Measurements from ENCODE around the gene ASXL1. TPM values are rescaled to one million over a fixed set of nuclear protein-coding genes. Genes with fewer than 3 reads are reported as not detected.

Gene ASXL1
- polyA plus RNA-seq, 1 of the 3 experiments (the other 2 are of a cell fraction), result 36.6 TPM

GRCh38 chr20:32336918-32337347, 21.2 kb upstream of the ASXL1 start:
- peaks cover 2 to 11% of the 10 kb centered on the region in 2 experiments; a peak in 2 of 4 replicates for H3K4me1 ChIP-seq (ENCODE audit: control insufficient read depth in 1 of 2, insufficient read depth in 2 of 2, low read depth in 1 of 2, low read length in 1 of 2)
- H3F3A ChIP-seq (replicated peaks; ENCODE audit: insufficient read depth), result no peaks in the 10 kb centered on the region
- DNase-seq, result peak; percentile 47
- no peaks in the 10 kb centered on the region for H3K27me3 ChIP-seq (ENCODE audit: insufficient read depth)
- ChIA-PET POLR2A (no interaction called here), CTCF (interaction anchor here (0.6 to 2.6 kb wide), 19 partner anchors 8 to 336 kb away, joined by 3 to 13 read pairs (median 4); partner anchors contain the start of gene ASXL1)
- peak; percentile 69 for TF ChIP-seq RAD21 (IDR thresholded peaks at IDR 0.05; ENCODE audit: low read length)
- TF ChIP-seq MAX (IDR thresholded peaks at IDR 0.05; ENCODE audit: low read depth), result no peak
- TF ChIP-seq, protein P1, sequence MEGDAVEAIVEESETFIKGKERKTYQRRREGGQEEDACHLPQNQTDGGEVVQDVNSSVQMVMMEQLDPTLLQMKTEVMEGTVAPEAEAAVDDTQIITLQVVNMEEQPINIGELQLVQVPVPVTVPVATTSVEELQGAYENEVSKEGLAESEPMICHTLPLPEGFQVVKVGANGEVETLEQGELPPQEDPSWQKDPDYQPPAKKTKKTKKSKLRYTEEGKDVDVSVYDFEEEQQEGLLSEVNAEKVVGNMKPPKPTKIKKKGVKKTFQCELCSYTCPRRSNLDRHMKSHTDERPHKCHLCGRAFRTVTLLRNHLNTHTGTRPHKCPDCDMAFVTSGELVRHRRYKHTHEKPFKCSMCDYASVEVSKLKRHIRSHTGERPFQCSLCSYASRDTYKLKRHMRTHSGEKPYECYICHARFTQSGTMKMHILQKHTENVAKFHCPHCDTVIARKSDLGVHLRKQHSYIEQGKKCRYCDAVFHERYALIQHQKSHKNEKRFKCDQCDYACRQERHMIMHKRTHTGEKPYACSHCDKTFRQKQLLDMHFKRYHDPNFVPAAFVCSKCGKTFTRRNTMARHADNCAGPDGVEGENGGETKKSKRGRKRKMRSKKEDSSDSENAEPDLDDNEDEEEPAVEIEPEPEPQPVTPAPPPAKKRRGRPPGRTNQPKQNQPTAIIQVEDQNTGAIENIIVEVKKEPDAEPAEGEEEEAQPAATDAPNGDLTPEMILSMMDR (IDR thresholded peaks at IDR 0.05), result peak; percentile 63
- peak; percentile 66 for TF ChIP-seq SMC3 (IDR thresholded peaks at IDR 0.05; ENCODE audit: low read depth, low read length)
- no peak overlapping the region for H3K27ac ChIP-seq (ENCODE audit: low read depth in 2 of 2, low read length in 1 of 2)
- no peaks in the 10 kb centered on the region for H3K79me2 ChIP-seq (ENCODE audit: insufficient read depth)
- 62% methylated on average over 5 of the region's 5 CpGs for WGBS (ENCODE audit: low lambda C conversion rate)
- H2AFZ ChIP-seq (ENCODE audit: low read depth), result no peak overlapping the region; the same call in 1 of the 2 replicates
- peaks cover 0 to 18% of the 10 kb centered on the region in 2 experiments for H3K36me3 ChIP-seq (replicated peaks in 1 of 2; ENCODE audit: control insufficient read depth in 1 of 2, insufficient read depth in 2 of 2, low read length in 1 of 2)
- no peaks in the 10 kb centered on the region for H3K9me3 ChIP-seq
- no peak overlapping the region for H3K9ac ChIP-seq
- no peak overlapping the region; a peak in 1 of 4 replicates for H3K4me3 ChIP-seq (ENCODE audit: low read depth in 2 of 2, low read length in 1 of 2)
- no peaks in the 10 kb centered on the region for H4K20me1 ChIP-seq (ENCODE audit: insufficient read depth)
- no peak overlapping the region for H3K4me2 ChIP-seq
- no peaks in the 10 kb centered on the region for H3K9me2 ChIP-seq

- over 99% methylated on average over 11 of the region's 11 CpGs for WGBS (ENCODE audit: low lambda C conversion rate)
- POLR2A ChIA-PET, result no interaction called here
- DNase-seq, result no peak
These were observed 20.0 kb upstream of the ASXL1 start for GRCh38 chr20:32337937-32338661.

More at GRCh38 chr20:32337937-32338661, 20.0 kb upstream of the ASXL1 start:
- H3K4me1 ChIP-seq (ENCODE audit: control insufficient read depth in 1 of 2, insufficient read depth in 2 of 2, low read depth in 1 of 2, low read length in 1 of 2), result peaks cover 2% of the 10 kb centered on the region in 2 experiments; a peak in 2 of 4 replicates
- TF ChIP-seq SIN3A (IDR thresholded peaks at IDR 0.05; ENCODE audit: borderline replicate concordance, low read depth, low read length) (no peak), MXI1 (IDR thresholded peaks at IDR 0.05; ENCODE audit: low read depth, low read length) (no peak), USF2 (IDR thresholded peaks at IDR 0.05; ENCODE audit: borderline replicate concordance, low read depth, low read length) (no peak), MAX (IDR thresholded peaks at IDR 0.05; ENCODE audit: low read depth) (no peak), JUND (IDR thresholded peaks at IDR 0.05) (no peak), CHD2 (IDR thresholded peaks at IDR 0.05; ENCODE audit: low read length, partially characterized antibody) (no peak), ELF1 (IDR thresholded peaks at IDR 0.05) (no peak), POLR2AphosphoS5 (IDR thresholded peaks at IDR 0.05; ENCODE audit: low read depth, low read length) (no peak), NFIC (IDR thresholded peaks at IDR 0.05; ENCODE audit: borderline replicate concordance) (no peak), FOSL2 (IDR thresholded peaks at IDR 0.05; ENCODE audit: borderline replicate concordance, low read depth) (no peak)
- TF ChIP-seq, protein P1 (IDR thresholded peaks at IDR 0.05), result no peak
- TF ChIP-seq, protein P2, sequence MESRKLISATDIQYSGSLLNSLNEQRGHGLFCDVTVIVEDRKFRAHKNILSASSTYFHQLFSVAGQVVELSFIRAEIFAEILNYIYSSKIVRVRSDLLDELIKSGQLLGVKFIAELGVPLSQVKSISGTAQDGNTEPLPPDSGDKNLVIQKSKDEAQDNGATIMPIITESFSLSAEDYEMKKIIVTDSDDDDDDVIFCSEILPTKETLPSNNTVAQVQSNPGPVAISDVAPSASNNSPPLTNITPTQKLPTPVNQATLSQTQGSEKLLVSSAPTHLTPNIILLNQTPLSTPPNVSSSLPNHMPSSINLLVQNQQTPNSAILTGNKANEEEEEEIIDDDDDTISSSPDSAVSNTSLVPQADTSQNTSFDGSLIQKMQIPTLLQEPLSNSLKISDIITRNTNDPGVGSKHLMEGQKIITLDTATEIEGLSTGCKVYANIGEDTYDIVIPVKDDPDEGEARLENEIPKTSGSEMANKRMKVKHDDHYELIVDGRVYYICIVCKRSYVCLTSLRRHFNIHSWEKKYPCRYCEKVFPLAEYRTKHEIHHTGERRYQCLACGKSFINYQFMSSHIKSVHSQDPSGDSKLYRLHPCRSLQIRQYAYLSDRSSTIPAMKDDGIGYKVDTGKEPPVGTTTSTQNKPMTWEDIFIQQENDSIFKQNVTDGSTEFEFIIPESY (IDR thresholded peaks at IDR 0.05; ENCODE audit: borderline replicate concordance, low read depth), result no peak
- CTCF ChIA-PET, result interaction anchor here (1.0 to 2.6 kb wide), 7 partner anchors 10 to 138 kb away, joined by 3 to 9 read pairs (median 5); no protein-coding TSS in a partner anchor
- H3K27ac ChIP-seq (ENCODE audit: low read depth in 2 of 2, low read length in 1 of 2), result no peak overlapping the region
- no peaks in the 10 kb centered on the region for H3K9me2 ChIP-seq
- H3K4me3 ChIP-seq (ENCODE audit: low read depth in 2 of 2, low read length in 1 of 2), result no peak overlapping the region
- H3K79me2 ChIP-seq (ENCODE audit: insufficient read depth), result no peaks in the 10 kb centered on the region
- no peaks in the 10 kb centered on the region for H3F3A ChIP-seq (replicated peaks; ENCODE audit: insufficient read depth)
- no peaks in the 10 kb centered on the region for H3K9me3 ChIP-seq
- H2AFZ ChIP-seq (ENCODE audit: low read depth), result no peak overlapping the region
- H3K27me3 ChIP-seq (ENCODE audit: insufficient read depth), result no peaks in the 10 kb centered on the region
- no peak overlapping the region for H3K4me2 ChIP-seq
- H3K9ac ChIP-seq, result no peak overlapping the region
- H4K20me1 ChIP-seq (ENCODE audit: insufficient read depth), result no peaks in the 10 kb centered on the region
- peaks cover 0 to 13% of the 10 kb centered on the region in 2 experiments for H3K36me3 ChIP-seq (replicated peaks in 1 of 2; ENCODE audit: control insufficient read depth in 1 of 2, insufficient read depth in 2 of 2, low read length in 1 of 2)
